Large intestine (tissue), 3 donors: ENCODE data around the gene TNFRSF6B. TPM values are rescaled to one million over a fixed set of nuclear protein-coding genes. Genes with fewer than 3 reads are reported as not detected.

ENCODE experiments used
- DNase-seq, 2 donors: peaks; one replicate each; pipeline versions ENCODE4 v3.0.0 to v3.0.0-alpha.2; 2013
- H3K27ac ChIP-seq: one replicate; pipeline ENCODE4 v1.5.1; 2013; ENCODE audit warnings: low read length
- H3K27me3 ChIP-seq: 2 replicates; pipeline ENCODE4 v1.6.1; 2013; ENCODE audit warnings: low read length; ENCODE audit not compliant: control insufficient read depth, insufficient read depth
- H3K36me3 ChIP-seq: 2 replicates; pipeline ENCODE4 v1.6.1; 2013; ENCODE audit warnings: low read length; ENCODE audit not compliant: control insufficient read depth, insufficient read depth
- H3K4me1 ChIP-seq: one replicate; pipeline ENCODE4 v1.6.1; 2013; ENCODE audit warnings: low read length; ENCODE audit not compliant: control insufficient read depth, insufficient read depth
- H3K4me3 ChIP-seq: one replicate; pipeline ENCODE4 v1.5.1; 2013; ENCODE audit warnings: low read length
- H3K9me3 ChIP-seq: one replicate; pipeline ENCODE4 v1.6.1; 2013; ENCODE audit warnings: mild to moderate bottlenecking, low read depth, low read length, moderate library complexity; ENCODE audit not compliant: control insufficient read depth
- WGBS: methylation state at CpG from one replicate; pipeline ENCODE4 v1.1.5; 2013; ENCODE audit warnings: low lambda C conversion rate; ENCODE audit not compliant: insufficient coverage; 5-methylcytosine and 5-hydroxymethylcytosine counted together
- polyA plus RNA-seq: library from polyadenylated mRNA; unstranded; fragments of 120-200 nt; gene quantifications from one replicate; pipeline ENCODE4 v1.2.1, GENCODE V29; 2013

TNFRSF6B gene
- polyA plus RNA-seq, 1 donor, result 1.9 TPM

- no peak for DNase-seq
- Histone ChIP-seq H3K36me3 (peaks cover 22% of the 10 kb centered on the region), H3K27ac (no peak overlapping the region), H3K4me3 (no peak overlapping the region), H3K4me1 (peaks cover 11% of the 10 kb centered on the region), H3K9me3 (no peaks in the 10 kb centered on the region), H3K27me3 (no peaks in the 10 kb centered on the region)
- WGBS, result no CpG with 5 or more reads among the region's 24 CpGs
Observed at GRCh38 chr20:63699466-63700198, 3.2 kb downstream of the TNFRSF6B start.

DNA sequence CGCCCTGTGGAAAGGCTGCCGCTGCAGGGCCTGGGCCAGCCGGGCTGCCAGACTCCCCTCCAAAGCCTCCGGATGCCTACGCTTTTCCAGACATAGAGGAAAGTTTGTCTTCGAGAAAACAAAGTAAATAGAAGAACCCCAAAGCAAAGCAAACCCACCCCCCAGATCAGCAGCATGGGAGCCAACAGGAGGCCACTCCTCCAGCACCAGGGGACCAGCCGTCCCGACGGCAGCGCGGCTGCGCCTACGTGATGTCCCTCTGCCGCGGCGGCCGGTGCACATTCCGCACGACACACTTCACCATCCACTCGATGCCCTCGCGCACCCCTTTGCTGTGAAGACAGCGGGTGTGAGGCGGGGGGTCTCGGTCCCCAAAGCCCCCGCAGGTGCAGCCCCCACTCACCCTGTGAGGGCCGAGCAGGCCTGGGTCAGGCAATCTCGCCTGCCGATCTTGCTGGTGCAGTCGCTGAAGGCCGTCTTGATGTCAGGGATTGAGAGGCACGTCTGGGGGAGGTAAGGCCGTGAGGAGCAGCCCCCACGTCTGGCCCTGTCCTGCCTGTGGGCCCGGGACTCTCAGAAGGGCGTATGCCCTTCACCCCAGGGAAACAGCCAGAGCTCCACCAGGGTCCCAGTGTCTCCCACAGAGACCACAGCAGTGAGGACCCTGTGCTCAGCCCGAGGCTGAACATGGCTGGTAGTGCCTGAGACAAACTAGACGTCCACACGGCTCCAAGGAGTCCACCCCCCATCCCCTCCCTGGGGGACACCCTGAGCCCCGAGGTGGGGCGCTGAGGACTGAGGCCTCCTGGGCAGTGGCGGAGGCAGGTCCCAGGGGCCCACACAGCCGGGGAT is 4.0 kb downstream of the TNFRSF6B start:
- DNase-seq, result no peak
- Histone ChIP-seq H3K4me1 (peaks cover 11% of the 10 kb centered on the region), H3K27ac (no peak overlapping the region), H3K9me3 (no peaks in the 10 kb centered on the region), H3K27me3 (no peaks in the 10 kb centered on the region), H3K4me3 (no peak overlapping the region), H3K36me3 (peaks cover 23% of the 10 kb centered on the region)
- WGBS, result no CpG with 5 or more reads among the region's 43 CpGs

- peaks cover 9% of the 10 kb centered on the region for H3K4me1 ChIP-seq
- peaks cover 26% of the 10 kb centered on the region for H3K36me3 ChIP-seq
- no peak overlapping the region for H3K27ac ChIP-seq
- H3K4me3 ChIP-seq, result no peak overlapping the region
- H3K27me3 ChIP-seq, result no peaks in the 10 kb centered on the region
- WGBS, result no CpG with 5 or more reads among the region's 5 CpGs
- H3K9me3 ChIP-seq, result no peaks in the 10 kb centered on the region
- DNase-seq, result no peak
Observed at GRCh38 chr20:63701051-63701328, 4.5 kb downstream of the TNFRSF6B start.

GRCh38 chr20:63701329-63702035 is 5.0 kb downstream of the TNFRSF6B start:
- H3K27ac ChIP-seq, result no peak overlapping the region
- H3K4me1 ChIP-seq, result peaks cover 11% of the 10 kb centered on the region
- no CpG with 5 or more reads among the region's 14 CpGs for WGBS
- DNase-seq, result no peak
- H3K36me3 ChIP-seq, result peaks cover 30% of the 10 kb centered on the region
- no peak overlapping the region for H3K4me3 ChIP-seq
- no peaks in the 10 kb centered on the region for H3K9me3 ChIP-seq
- no peaks in the 10 kb centered on the region for H3K27me3 ChIP-seq

- Histone ChIP-seq H3K27ac (no peak overlapping the region), H3K36me3 (peaks cover 32% of the 10 kb centered on the region), H3K4me1 (peaks cover 11% of the 10 kb centered on the region), H3K27me3 (no peaks in the 10 kb centered on the region), H3K9me3 (no peaks in the 10 kb centered on the region), H3K4me3 (no peak overlapping the region)
- no CpG with 5 or more reads among the region's 16 CpGs for WGBS
- no peak for DNase-seq
Observed at GRCh38 chr20:63702036-63702665, 5.7 kb downstream of the TNFRSF6B start.

- no peak for DNase-seq
- Histone ChIP-seq H3K27ac (no peak overlapping the region), H3K4me3 (no peak overlapping the region), H3K9me3 (no peaks in the 10 kb centered on the region), H3K4me1 (peaks cover 11% of the 10 kb centered on the region), H3K36me3 (peaks cover 32% of the 10 kb centered on the region), H3K27me3 (no peaks in the 10 kb centered on the region)
- WGBS, result no CpG with 5 or more reads among the region's 13 CpGs
Observed at GRCh38 chr20:63702751-63703470, 6.5 kb downstream of the TNFRSF6B start.

DNA sequence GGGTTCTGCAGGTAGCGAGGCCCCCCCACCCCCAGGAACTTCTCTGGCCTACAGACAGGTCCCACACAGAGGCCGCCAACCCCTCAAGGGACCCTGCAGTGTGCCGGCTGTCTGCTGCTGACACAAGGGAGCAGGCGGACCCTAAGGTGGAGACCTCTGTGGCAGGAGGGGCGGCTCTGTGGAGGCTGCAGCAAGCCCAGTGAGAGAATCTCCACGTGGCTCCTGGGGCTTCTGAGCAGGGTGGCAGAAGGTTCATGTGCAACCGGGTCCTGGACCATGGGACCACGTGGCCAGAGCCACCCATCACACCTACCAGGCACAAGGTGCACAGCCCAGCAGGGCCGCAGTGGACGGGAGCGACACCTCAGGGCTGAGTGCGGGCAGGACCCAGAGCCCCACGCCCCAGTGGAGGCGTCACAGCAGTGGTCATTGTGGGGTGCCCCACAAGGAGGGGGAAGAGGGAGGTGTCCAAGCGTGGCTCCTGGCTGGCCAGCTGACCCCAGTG is 7.1 kb downstream of the TNFRSF6B start:
- no CpG with 5 or more reads among the region's 15 CpGs for WGBS
- H3K27ac ChIP-seq, result no peak overlapping the region
- no peaks in the 10 kb centered on the region for H3K9me3 ChIP-seq
- H3K4me1 ChIP-seq, result peaks cover 11% of the 10 kb centered on the region
- no peak for DNase-seq
- H3K36me3 ChIP-seq, result peaks cover 32% of the 10 kb centered on the region
- no peaks in the 10 kb centered on the region for H3K27me3 ChIP-seq
- no peak overlapping the region for H3K4me3 ChIP-seq

DNA sequence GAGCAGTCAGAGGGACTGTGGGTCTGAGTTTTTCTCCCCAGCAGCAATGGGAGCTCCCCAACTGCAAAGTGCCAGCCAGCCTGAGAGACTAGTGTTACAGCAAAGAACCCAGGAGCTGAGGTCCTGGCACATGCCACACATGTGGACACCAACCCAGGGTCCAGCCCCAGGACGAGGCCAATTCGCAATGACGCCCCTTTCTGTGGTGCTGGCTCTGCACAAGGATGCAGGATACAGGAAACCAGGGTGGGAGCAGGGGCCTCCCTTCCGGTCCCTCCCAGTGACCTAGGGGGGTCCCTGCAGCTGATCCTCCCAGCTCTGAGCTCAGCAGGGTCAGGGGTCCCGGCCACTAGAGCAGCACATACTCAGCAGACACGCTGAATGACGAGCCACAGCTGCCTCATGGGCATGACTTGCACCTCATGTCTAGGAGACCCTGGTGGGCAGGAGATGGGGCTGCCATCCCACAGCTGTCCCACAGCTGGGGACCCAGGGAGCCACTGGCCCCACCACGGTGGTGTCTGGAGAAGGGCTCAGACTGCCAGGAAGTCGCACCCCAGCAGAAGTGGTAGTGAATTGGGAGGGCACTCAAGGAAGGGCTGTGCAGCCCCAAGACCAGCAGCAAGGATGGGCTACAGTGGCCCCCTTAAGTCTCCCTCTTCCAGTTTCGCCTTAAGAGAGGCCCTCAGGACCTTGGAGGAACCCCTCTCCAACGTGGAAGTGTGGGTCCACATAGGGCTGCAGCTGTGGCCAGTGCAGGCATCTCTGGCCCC is 7.7 kb downstream of the TNFRSF6B start:
- Histone ChIP-seq H3K27ac (no peak overlapping the region), H3K27me3 (no peaks in the 10 kb centered on the region), H3K36me3 (peaks cover 32% of the 10 kb centered on the region), H3K4me1 (peaks cover 15% of the 10 kb centered on the region), H3K4me3 (no peak overlapping the region), H3K9me3 (no peaks in the 10 kb centered on the region)
- WGBS, result no CpG with 5 or more reads among the region's 11 CpGs
- DNase-seq, result no peak

DNA sequence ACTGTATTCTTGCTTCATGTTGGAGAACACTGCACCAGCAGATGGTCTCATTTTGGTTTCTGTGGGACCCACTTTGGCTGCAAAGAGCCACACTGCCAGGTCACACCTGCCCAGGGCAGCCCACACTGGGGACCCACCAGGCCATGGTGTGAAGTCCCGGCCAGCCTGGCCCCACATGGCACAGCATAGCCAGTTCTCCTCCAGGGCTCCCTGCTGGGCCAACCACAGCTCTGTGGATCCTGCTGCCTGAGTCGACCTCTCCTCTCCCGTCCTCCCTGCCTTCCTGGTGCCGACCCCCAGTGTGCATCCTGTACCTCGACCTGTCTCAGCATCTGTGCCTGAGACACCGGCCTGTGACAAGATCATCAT is 8.3 kb downstream of the TNFRSF6B start:
- H3K4me3 ChIP-seq, result no peak overlapping the region
- H3K36me3 ChIP-seq, result peaks cover 36% of the 10 kb centered on the region
- H3K4me1 ChIP-seq, result peaks cover 17% of the 10 kb centered on the region
- WGBS, result no CpG with 5 or more reads among the region's 6 CpGs
- DNase-seq, result no peak
- no peak overlapping the region for H3K27ac ChIP-seq
- H3K27me3 ChIP-seq, result no peaks in the 10 kb centered on the region
- no peaks in the 10 kb centered on the region for H3K9me3 ChIP-seq
